PFSK-1 (cell line): Measurements from ENCODE around the gene SPACDR.

Experiments used
- FOXP2 ChIP-seq: optimal IDR thresholded peaks from 2 replicates; pipeline ENCODE3; 2011; ENCODE audit warnings: borderline replicate concordance, control low read depth, inconsistent platforms; ENCODE audit not compliant: insufficient read depth; ENCODE audit errors: extremely low read length, extremely low read depth
- POLR2AphosphoS5 ChIP-seq: IDR thresholded peaks from 2 replicates; pipeline ENCODE4 v1.6.1; 2012; ENCODE audit warnings: low read depth, mild to moderate bottlenecking, control low read depth, low read length, moderate library complexity
- REST ChIP-seq, 2 experiments: IDR thresholded peaks; 2 replicates each; pipeline versions ENCODE4 v1.6.1 to v1.8.0; 2011 to 2012; ENCODE audit warnings: low read depth in 2 of 2, low read length in 2 of 2, control low read depth in 1 of 2, inconsistent platforms in 1 of 2, mild to moderate bottlenecking in 1 of 2, moderate library complexity in 1 of 2; ENCODE audit not compliant: insufficient read depth in 1 of 2
- SIN3A ChIP-seq: IDR thresholded peaks from 2 replicates; pipeline ENCODE4 v1.6.1; 2012; ENCODE audit warnings: mild to moderate bottlenecking, low read length, moderate library complexity, borderline replicate concordance; ENCODE audit not compliant: insufficient read depth
- TAF1 ChIP-seq: IDR thresholded peaks from 2 replicates; pipeline ENCODE4 v1.6.1; 2012; ENCODE audit warnings: low read length, control low read depth, borderline replicate concordance; ENCODE audit not compliant: insufficient read depth

The SPACDR gene

DNA sequence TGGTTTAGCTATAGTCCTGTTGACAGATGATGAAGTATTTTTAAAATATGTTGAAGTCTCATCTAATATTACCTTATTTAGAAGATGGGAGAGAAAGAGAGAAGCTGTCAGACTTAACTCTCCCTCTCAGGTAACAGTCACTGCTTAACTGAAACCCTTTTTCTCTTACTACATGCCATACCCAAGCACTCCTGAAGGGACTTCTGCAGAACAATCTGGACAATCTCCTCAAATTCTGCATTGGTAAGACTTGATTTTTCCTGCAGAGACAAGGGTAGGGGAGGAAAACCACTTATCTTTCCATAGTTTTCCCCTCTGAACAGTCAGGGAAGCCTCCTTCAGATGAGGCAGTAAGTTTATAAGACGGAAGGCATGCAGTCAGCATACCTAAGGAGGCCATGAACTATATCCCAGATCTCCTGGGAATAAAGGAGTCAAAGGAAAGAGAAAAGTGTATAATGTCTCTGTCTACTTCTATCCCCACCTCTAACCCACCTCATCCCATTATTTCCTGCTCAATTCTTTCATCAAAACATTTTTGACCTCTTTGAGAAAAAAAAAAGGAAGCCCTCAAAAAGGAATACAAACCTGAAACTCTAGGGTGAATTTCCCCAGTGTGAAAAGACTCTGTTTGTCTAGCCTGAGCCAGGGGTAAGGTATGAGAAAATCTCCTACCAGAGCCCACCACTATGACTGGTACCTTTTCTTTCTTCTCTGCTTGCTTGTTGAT is 45.0 kb downstream of the SPACDR start:
- TF ChIP-seq POLR2AphosphoS5 (no peak), REST (IDR thresholded peaks at IDR 0.05; ENCODE audit: insufficient read depth in 1 of 2, low read depth in 2 of 2, low read length in 2 of 2) (no peak), TAF1 (no peak), SIN3A (no peak)

- TF ChIP-seq POLR2AphosphoS5 = no peak
- no peak for TF ChIP-seq TAF1
- no peak for TF ChIP-seq SIN3A
- TF ChIP-seq REST (IDR thresholded peaks at IDR 0.05; ENCODE audit: insufficient read depth in 1 of 2, low read depth in 2 of 2, low read length in 2 of 2) = no peak
- TF ChIP-seq FOXP2 = no peak
Observed at GRCh38 chr7:100415448-100415847, 48.6 kb downstream of the SPACDR start.

DNA sequence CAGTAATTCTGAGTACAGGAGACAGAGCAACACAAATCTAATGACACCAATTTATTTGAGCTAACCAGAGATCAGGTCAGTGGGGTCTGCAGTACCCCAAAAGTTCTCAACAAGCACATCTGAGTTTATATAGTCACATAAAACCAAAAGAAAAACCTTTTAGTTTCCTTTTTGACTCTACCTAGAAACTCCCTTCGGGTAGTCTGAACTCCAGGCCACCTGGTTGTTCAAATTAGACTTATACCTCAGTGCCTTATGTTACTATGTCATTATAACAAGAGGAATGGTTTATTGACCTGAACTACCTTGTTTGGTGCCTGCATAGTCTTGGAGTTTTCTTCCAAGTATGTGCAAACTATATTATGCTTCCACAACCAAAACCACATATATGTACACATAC is 50.2 kb downstream of the SPACDR start:
- TF ChIP-seq POLR2AphosphoS5 = no peak
- TF ChIP-seq SIN3A = no peak
- TF ChIP-seq FOXP2 = no peak
- TF ChIP-seq REST (IDR thresholded peaks at IDR 0.05; ENCODE audit: insufficient read depth in 1 of 2, low read depth in 2 of 2, low read length in 2 of 2) = no peak
- no peak for TF ChIP-seq TAF1

DNA sequence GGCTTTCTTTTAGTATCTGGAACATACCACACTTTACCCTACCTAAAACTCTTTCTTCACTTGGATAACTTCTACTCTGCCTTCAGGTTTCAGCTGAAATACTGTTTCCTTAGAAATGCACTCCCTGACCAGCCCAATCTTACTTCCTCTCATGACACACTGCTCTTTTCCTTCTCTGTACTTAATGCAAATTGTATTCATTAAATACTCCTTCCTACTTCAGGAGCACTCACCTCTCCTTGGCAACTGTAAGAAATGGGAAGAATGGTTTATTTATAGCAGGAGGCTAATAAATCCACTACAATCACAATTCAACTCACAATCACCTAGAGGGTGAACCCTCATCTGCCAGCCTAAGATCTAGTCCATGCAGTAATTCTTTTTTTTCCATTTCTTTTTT is 50.7 kb downstream of the SPACDR start:
- no peak for TF ChIP-seq REST (IDR thresholded peaks at IDR 0.05; ENCODE audit: insufficient read depth in 1 of 2, low read depth in 2 of 2, low read length in 2 of 2)
- no peak for TF ChIP-seq TAF1
- no peak for TF ChIP-seq FOXP2
- no peak for TF ChIP-seq POLR2AphosphoS5
- no peak for TF ChIP-seq SIN3A

DNA sequence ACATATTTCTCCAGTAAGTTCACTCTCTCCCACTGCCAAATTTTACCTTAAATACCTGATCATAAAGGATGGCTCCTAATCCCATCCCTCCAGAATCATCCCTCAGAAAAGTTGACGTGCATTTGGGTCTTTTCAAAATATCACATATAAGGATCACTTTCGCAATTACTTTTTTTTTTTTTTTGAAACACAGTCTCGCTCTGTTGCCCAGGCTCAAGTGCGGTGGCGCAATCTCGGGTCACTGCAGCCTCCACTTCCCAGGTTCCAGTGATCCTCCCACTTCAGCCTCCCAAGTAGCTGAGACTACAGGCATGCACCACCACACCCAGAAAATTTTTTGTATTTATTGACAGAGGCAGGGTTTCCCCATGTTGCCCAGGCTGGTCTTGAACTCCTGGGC is 53.0 kb downstream of the SPACDR start:
- TF ChIP-seq REST (IDR thresholded peaks at IDR 0.05; ENCODE audit: insufficient read depth in 1 of 2, low read depth in 2 of 2, low read length in 2 of 2) (no peak), TAF1 (no peak), POLR2AphosphoS5 (no peak), FOXP2 (no peak), SIN3A (no peak)
